ENCODE data around the gene ARPC5.

- TF ChIP-seq POLR2A (IDR thresholded peaks at IDR 0.05) (no peak), CTCF (IDR thresholded peaks at IDR 0.05) (no peak)
These were observed 24.6 kb downstream of the ARPC5 start for GRCh38 chr1:183611021-183611420.
